ENCODE results near the gene LGALS4.
A peak's percentile ranks its signal among the peaks of the same experiment; 100 is the strongest.

Gene LGALS4

GRCh38 chr19:38851622-38852230 lies 39.0 kb upstream of the LGALS4 start:
- DNase-seq (ENCODE audit: low read depth): no peak
- no peak for TF ChIP-seq CTCF (IDR thresholded peaks at IDR 0.05; ENCODE audit: low read depth, low read length, missing control alignments)
- H3K4me3 ChIP-seq (ENCODE audit: low read depth, low read length): peak overlapping the region; percentile 89

- peak overlapping the region; percentile 89 for H3K4me3 ChIP-seq (ENCODE audit: low read depth, low read length)
- no peak for TF ChIP-seq CTCF (IDR thresholded peaks at IDR 0.05; ENCODE audit: low read depth, low read length, missing control alignments)
- DNase-seq (ENCODE audit: low read depth): no peak
Measured at GRCh38 chr19:38850976-38851621, 38.4 kb upstream of the LGALS4 start.

GRCh38 chr19:38850436-38850975 lies 37.8 kb upstream of the LGALS4 start:
- peak overlapping the region; percentile 89 for H3K4me3 ChIP-seq (ENCODE audit: low read depth, low read length)
- DNase-seq (ENCODE audit: low read depth): peak; percentile 100
- TF ChIP-seq CTCF (IDR thresholded peaks at IDR 0.05; ENCODE audit: low read depth, low read length, missing control alignments): peak; percentile 7

GRCh38 chr19:38849860-38850435 lies 37.2 kb upstream of the LGALS4 start, which contains the start of gene HNRNPL:
Gene HNRNPL, minus strand, starts transcription at chr19:38849986. Its CDS starts 20 bp downstream, at chr19:38849966.
- peak within 1 kb of the TSS; percentile 89 for H3K4me3 ChIP-seq (ENCODE audit: low read depth, low read length)
- peak; percentile 39 for TF ChIP-seq CTCF (IDR thresholded peaks at IDR 0.05; ENCODE audit: low read depth, low read length, missing control alignments)
- DNase-seq (ENCODE audit: low read depth): no peak

- DNase-seq (ENCODE audit: low read depth): peak; percentile 81
- no peak for TF ChIP-seq CTCF (IDR thresholded peaks at IDR 0.05; ENCODE audit: low read depth, low read length, missing control alignments)
Measured at GRCh38 chr19:38849147-38849859, 36.6 kb upstream of the LGALS4 start.

GRCh38 chr19:38848299-38849146 lies 35.8 kb upstream of the LGALS4 start:
- no peak for DNase-seq (ENCODE audit: low read depth)
- peak overlapping the region; percentile 55 for H3K4me3 ChIP-seq (ENCODE audit: low read depth, low read length)
- no peak for TF ChIP-seq CTCF (IDR thresholded peaks at IDR 0.05; ENCODE audit: low read depth, low read length, missing control alignments)

More at GRCh38 chr19:38849147-38849859, 36.6 kb upstream of the LGALS4 start:
- peak overlapping the region; percentile 55 for H3K4me3 ChIP-seq (ENCODE audit: low read depth, low read length)

Measured in GM12864 (cell line).